Heart right ventricle (tissue), 16 donors: ENCODE results near the gene SLC28A3. TPM values are rescaled to one million over a fixed set of nuclear protein-coding genes. Genes with fewer than 3 reads are reported as not detected.

Experiments used
- ATAC-seq, 8 donors: fragments of 200-7000 bp; cut with Tn5 transposase; one replicate each; pipeline ENCODE4 v1.9.1; 2020; ENCODE audit warnings: mild to moderate bottlenecking in 8 of 8, moderate library complexity in 8 of 8, moderate number of reproducible peaks in 1 of 8
- DNase-seq, 2 donors: peaks; one replicate each; pipeline ENCODE4 v3.0.0-alpha.2; 2020
- H3K27ac ChIP-seq, 10 donors: fragments of 200-600 bp; sonication (generic) in 2 of 10; one replicate each; pipeline versions ENCODE4 v1.5.0 to v1.8.0; 2020 to 2022; ENCODE audit warnings: mild to moderate bottlenecking in 3 of 10
- H3K27me3 ChIP-seq, 7 donors: fragments of 200-600 bp; one replicate each; pipeline ENCODE4 v1.8.0; 2021 to 2022; ENCODE audit warnings: mild to moderate bottlenecking in 2 of 7
- H3K36me3 ChIP-seq, 9 donors: fragments of 200-600 bp; sonication (generic) in 1 of 9; one replicate each; pipeline versions ENCODE4 v1.5.0 to v1.8.0; 2020 to 2022; ENCODE audit warnings: mild to moderate bottlenecking in 2 of 9
- H3K4me1 ChIP-seq, 9 donors: fragments of 200-600 bp; sonication (generic) in 1 of 9; one replicate each; pipeline versions ENCODE4 v1.5.0 to v1.8.0; 2020 to 2022; ENCODE audit warnings: mild to moderate bottlenecking in 4 of 9
- H3K4me3 ChIP-seq, 10 donors: fragments of 200-600 bp; sonication (generic) in 2 of 10; one replicate each; pipeline versions ENCODE4 v1.5.0 to v1.8.0; 2020 to 2022; ENCODE audit warnings: mild to moderate bottlenecking in 7 of 10, moderate library complexity in 2 of 10
- H3K9me3 ChIP-seq, 11 donors: fragments of 200-600 bp in 10 of 11; sonication (generic) in 2 of 11; one replicate each; pipeline versions ENCODE4 v1.5.0 to v1.8.0; 2013 to 2022; ENCODE audit warnings: mild to moderate bottlenecking in 2 of 11, control low read depth in 1 of 11, moderate library complexity in 1 of 11
- WGBS, 2 donors: extraction: QIAGEN DNeasy Blood & Tissue Kit; methylation state at CpG; one replicate each; pipeline ENCODE4 v1.1.7; 2013; ENCODE audit warnings: inconsistent platforms in 1 of 2; 5-methylcytosine and 5-hydroxymethylcytosine counted together
- intact Hi-C, 10 donors: fragments of 100-400 bp; cut with DNase I; formaldehyde crosslinking; loops; one replicate each; pipeline versions ENCODE4 v1.11.1 to v1.14.2; 2022
- polyA plus RNA-seq, 2 donors: library from polyadenylated mRNA; stranded (reverse); fragments of 200-250 nt; gene quantifications; one replicate each; pipeline ENCODE4 v1.2.3, GENCODE V29; 2013
- total RNA-seq, 10 donors: library from RNA; stranded (reverse); fragmentation: NEBNext Ultra II Directional in 3 of 10; extraction: Animal tissue kit (Norgen Biotek cat#: 25700) in 3 of 10; gene quantifications; one replicate each; pipeline versions ENCODE4 v1.2.1 to v1.2.4, GENCODE V29; 2021 to 2023
- TF ChIP-seq, protein P1 (sequence below), 9 donors: fragments of 200-600 bp; sonication (generic) in 2 of 9; IDR thresholded peaks; one replicate each; pipeline versions ENCODE4 v1.5.0 to v1.8.0; 2021 to 2022; ENCODE audit warnings: antibody characterized with exemption in 9 of 9, mild to moderate bottlenecking in 5 of 9, moderate library complexity in 1 of 9
- donor health status: Arrhythmogenic right ventricular cardiomyopathy.
- donor health status: ischemic (EF 13 %, LVEDD 7.1; RV severe dilation, severe dysfunction).
- donor health status: healthy with polysubstance abuse.
- donor health status: DM: no; HTN: yes; CAD: no.
- donor health status: DM: no; HTN: no; CAD: no.
- donor health status: ischemic (EF 25% LVEDD 6.9; RV normal size, moderate dysfunction).
- donor health status: ischemic (EF 25% LVEDD 5.7; RV mildly dilated, moderate dysfunction).
- donor health status: healthy.
- donor health status: DM: yes; HTN: yes; CAD: no.
- donor health status: Ischemic cardiomyopathy.
- donor health status: ischemic (EF 35%, LVEDD 5.7; RV mildly dilated, moderate dysfunction).
- donor health status: nonischemic (EF 11% LVEDD 7.7; RV severe dilation, severe dysfunction).
- donor health status: DM: yes; HTN: yes; CAD: no.
- donor health status: PGD.
- donor health status: ischemic (EF 29% LVEDD 5.4; RV normal size, mild dysfunction).
- donor health status: nonischemic (EF 23%, LVEDD 6.1; RV moderate dilation, normal function).

Gene SLC28A3
- total and polyA plus RNA-seq, 12 donors = 0.01 to 0.65 (median 0.18) TPM; not detected in 1

DNA sequence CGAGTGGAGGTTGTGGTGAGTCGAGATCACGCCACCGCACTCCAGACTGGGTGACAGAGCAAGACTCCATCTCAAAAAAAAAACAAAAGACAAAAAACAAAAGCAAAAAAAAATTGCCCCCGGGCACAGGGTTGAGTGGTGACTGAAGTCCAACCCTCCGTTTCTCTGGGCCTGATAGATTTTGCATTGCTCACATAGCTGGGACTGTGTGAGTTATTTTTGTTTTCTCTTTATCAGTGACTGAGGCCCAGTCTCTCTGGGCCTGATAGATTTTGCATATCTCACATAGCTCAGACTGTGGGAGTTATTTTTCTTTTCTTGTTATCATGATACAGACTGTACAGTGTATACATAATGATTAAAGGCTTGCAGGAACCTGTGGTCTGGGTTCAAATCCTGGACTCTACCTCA is 2.6 kb upstream of the SLC28A3 start:
- no peaks in the 10 kb centered on the region for H3K9me3 ChIP-seq
- ATAC-seq (peak; percentile 46 to 88 (median 75)), DNase-seq (no peak)
- H3K27me3 ChIP-seq = no peaks in the 10 kb centered on the region
- intact Hi-C loops = no loop called here
- H3K27ac ChIP-seq = peak overlapping the region in 9 of 10 donors; percentile 27 to 85 (median 74)
- H3K4me3 ChIP-seq = no peak overlapping the region
- no peaks in the 10 kb centered on the region for H3K36me3 ChIP-seq
- WGBS, 2 donors = 29 to 40% methylated on average over 6 of the region's 6 CpGs
- H3K4me1 ChIP-seq = peaks cover 0 to 27% (median 0%) of the 10 kb centered on the region in 9 donors
- TF ChIP-seq, protein P1, sequence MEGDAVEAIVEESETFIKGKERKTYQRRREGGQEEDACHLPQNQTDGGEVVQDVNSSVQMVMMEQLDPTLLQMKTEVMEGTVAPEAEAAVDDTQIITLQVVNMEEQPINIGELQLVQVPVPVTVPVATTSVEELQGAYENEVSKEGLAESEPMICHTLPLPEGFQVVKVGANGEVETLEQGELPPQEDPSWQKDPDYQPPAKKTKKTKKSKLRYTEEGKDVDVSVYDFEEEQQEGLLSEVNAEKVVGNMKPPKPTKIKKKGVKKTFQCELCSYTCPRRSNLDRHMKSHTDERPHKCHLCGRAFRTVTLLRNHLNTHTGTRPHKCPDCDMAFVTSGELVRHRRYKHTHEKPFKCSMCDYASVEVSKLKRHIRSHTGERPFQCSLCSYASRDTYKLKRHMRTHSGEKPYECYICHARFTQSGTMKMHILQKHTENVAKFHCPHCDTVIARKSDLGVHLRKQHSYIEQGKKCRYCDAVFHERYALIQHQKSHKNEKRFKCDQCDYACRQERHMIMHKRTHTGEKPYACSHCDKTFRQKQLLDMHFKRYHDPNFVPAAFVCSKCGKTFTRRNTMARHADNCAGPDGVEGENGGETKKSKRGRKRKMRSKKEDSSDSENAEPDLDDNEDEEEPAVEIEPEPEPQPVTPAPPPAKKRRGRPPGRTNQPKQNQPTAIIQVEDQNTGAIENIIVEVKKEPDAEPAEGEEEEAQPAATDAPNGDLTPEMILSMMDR (IDR thresholded peaks at IDR 0.05) = no peak

DNA sequence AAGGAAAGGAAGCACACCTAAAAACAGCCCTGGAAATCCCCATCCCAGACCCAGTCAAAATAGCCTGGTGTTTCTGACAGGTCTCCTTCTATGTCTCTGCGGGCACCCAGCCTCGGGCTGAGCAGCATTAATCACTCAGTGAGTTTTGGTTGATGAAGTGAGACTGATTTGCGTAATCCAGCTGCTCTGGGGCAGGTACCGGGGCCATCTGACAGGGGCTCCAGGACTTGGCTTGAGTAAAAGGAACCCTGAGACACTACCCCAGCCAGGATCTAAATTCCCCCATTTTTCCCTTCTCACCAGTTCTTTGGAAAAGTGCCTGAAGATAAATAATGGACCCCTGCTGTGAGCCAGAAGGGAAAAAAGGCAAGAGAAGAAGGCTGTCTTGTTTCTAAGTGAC is 596 bp downstream of the SLC28A3 start:
- Histone ChIP-seq H3K27ac (peak overlapping the region in 8 of 10 donors; percentile 13 to 76 (median 66)), H3K36me3 (no peaks in the 10 kb centered on the region), H3K9me3 (no peaks in the 10 kb centered on the region), H3K4me1 (peaks cover 0 to 30% (median 0%) of the 10 kb centered on the region in 9 donors), H3K4me3 (no peak overlapping the region), H3K27me3 (no peaks in the 10 kb centered on the region)
- WGBS, 2 donors = 42 to 50% methylated on average over 4 of the region's 4 CpGs
- intact Hi-C loops = no loop called here
- DNase-seq = peak; percentile 16 to 35
- peak; percentile 27 to 81 (median 70) for ATAC-seq
- TF ChIP-seq, protein P1 (IDR thresholded peaks at IDR 0.05) = no peak

DNA sequence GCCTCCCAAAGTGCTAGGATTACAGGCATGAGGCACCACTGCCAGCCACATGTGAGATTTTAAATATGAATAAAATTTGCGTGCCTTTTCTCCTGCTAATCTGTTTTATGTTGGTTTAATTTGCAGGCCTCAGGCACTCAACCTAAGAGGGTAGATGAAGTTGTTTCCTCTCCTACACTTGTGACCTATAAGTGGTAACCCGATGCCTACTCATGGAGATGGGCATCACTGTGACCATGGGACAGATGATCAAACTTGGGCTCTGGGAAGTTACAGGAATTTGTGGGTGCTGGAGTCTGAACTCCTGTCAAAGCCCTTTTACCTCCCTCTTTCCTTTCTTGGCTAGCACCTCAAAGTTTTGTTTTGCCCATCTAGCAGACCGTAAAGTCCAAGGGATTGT is 1.1 kb downstream of the SLC28A3 start:
- no peaks in the 10 kb centered on the region for H3K9me3 ChIP-seq
- no peaks in the 10 kb centered on the region for H3K27me3 ChIP-seq
- TF ChIP-seq, protein P1 (IDR thresholded peaks at IDR 0.05) = no peak
- H3K4me1 ChIP-seq = peaks cover 0 to 30% (median 0%) of the 10 kb centered on the region in 9 donors
- no peak overlapping the region for H3K4me3 ChIP-seq
- DNase-seq (no peak), ATAC-seq (peak in 6 of 8 donors; percentile 2 to 28 (median 18))
- H3K27ac ChIP-seq = peak overlapping the region in 7 of 10 donors; percentile 13 to 76 (median 66)
- H3K36me3 ChIP-seq = no peaks in the 10 kb centered on the region
- 52 to 53% methylated on average over 3 of the region's 3 CpGs for WGBS, 2 donors
- intact Hi-C loops = no loop called here

DNA sequence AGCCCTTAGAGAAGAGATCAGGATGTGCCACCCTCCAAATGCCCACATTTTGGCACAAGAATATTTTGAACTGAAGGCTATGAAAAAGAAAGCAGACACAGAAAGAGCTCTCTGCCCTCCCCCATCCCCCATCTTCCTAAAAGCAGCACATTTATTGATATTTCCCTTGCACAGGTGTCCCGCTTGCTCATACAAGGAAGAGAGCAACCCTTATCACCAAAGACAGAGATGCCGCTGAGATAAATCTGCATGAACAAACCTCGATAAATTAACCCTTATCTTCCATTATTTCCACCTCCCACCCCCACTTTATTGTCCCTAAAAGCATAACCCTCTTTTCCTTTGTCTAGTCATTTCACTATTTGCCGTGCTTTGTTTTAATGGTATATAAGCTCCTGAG is 1.8 kb downstream of the SLC28A3 start:
- WGBS, 2 donors = 84 to 90% methylated on average over 4 of the region's 4 CpGs
- ATAC-seq (no peak), DNase-seq (no peak)
- Histone ChIP-seq H3K27ac (no peak overlapping the region), H3K9me3 (no peaks in the 10 kb centered on the region), H3K36me3 (no peaks in the 10 kb centered on the region), H3K4me1 (peaks cover 0 to 29% (median 0%) of the 10 kb centered on the region in 9 donors), H3K27me3 (no peaks in the 10 kb centered on the region), H3K4me3 (no peak overlapping the region)
- TF ChIP-seq, protein P1 (IDR thresholded peaks at IDR 0.05) = no peak
- intact Hi-C loops = no loop called here
